Measurements from ENCODE around the gene TBC1D22A.

TBC1D22A gene

GRCh38 chr22:47041271-47042115, 279.0 kb downstream of the TBC1D22A start:
- H3K4me3 ChIP-seq (ENCODE audit: low read depth, low read length) = no peak overlapping the region
- TF ChIP-seq, protein P1, sequence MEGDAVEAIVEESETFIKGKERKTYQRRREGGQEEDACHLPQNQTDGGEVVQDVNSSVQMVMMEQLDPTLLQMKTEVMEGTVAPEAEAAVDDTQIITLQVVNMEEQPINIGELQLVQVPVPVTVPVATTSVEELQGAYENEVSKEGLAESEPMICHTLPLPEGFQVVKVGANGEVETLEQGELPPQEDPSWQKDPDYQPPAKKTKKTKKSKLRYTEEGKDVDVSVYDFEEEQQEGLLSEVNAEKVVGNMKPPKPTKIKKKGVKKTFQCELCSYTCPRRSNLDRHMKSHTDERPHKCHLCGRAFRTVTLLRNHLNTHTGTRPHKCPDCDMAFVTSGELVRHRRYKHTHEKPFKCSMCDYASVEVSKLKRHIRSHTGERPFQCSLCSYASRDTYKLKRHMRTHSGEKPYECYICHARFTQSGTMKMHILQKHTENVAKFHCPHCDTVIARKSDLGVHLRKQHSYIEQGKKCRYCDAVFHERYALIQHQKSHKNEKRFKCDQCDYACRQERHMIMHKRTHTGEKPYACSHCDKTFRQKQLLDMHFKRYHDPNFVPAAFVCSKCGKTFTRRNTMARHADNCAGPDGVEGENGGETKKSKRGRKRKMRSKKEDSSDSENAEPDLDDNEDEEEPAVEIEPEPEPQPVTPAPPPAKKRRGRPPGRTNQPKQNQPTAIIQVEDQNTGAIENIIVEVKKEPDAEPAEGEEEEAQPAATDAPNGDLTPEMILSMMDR (IDR thresholded peaks at IDR 0.05; ENCODE audit: low read depth, low read length) = no peak

DNA sequence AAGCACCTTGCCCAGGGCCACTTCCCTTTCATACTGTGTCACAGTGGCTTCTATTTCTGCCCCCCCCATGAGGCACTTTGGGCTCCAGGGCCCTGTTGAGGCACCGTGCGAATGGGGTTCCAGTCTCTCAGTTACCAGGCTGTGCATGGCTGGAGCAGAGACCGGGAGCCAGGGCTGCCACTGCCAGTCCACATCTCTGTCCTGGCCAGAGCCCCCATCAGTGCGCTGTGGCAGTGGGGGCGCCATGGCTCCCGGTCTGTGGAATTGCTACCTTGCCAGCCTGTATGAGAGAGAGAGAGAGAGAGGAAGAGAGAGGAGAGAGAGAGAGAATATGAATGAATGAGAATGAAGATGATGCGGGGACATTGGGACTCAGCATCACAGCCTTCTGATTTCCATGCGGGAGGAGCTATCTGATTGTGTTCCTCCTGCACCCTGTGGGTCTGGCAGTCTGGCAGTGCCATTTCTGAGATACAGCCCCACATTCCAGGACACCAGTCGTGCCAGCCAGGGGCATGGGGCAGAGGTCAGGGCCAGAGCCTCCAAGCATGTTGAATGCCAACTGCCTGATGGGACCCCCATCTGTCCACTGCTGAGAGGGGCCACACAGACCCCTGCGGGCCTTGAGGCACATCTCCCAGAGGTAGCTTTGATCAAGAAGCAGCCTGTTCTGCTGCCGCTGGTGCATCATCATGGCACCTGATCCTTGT, 279.8 kb downstream of the TBC1D22A start:
- TF ChIP-seq, protein P1 (IDR thresholded peaks at IDR 0.05; ENCODE audit: low read depth, low read length) = no peak
- no peak overlapping the region for H3K4me3 ChIP-seq (ENCODE audit: low read depth, low read length)

DNA sequence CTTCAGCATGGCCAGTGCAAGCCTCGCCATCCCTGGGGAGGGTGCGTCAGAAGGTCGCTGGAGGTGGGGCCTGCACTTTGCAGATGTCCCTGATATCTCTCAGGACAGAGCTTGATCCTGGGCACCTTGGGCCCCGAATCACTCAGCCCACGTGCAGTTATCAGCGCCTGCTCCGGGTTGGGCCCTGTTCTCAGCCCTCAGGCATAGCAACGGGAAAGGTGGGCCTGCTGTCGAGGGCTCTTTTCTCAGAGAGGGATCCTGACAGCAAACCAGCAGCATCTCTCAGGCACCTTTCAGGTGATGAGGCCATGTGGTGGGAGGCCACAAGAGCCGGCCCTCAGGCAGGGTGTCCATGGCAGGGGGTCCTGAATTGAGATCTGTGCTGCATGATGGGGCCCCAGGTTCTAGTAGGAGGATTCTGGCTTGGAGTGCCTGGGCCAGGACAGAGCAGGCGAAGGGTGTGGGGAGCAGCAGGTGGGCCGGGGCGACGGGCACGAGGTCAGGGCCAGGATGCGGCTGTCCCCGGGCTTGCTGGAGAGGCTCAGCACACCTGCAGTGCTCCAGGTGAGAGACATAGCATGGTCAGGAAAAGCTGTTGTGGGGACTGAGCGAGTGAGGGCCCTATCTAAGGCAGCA, 280.5 kb downstream of the TBC1D22A start:
- no peak overlapping the region for H3K4me3 ChIP-seq (ENCODE audit: low read depth, low read length)
- TF ChIP-seq, protein P1 (IDR thresholded peaks at IDR 0.05; ENCODE audit: low read depth, low read length) = no peak

- no peak overlapping the region for H3K4me3 ChIP-seq (ENCODE audit: low read depth, low read length)
- TF ChIP-seq, protein P1 (IDR thresholded peaks at IDR 0.05; ENCODE audit: low read depth, low read length) = no peak
Observed at GRCh38 chr22:47043835-47044721, 281.6 kb downstream of the TBC1D22A start.

DNA sequence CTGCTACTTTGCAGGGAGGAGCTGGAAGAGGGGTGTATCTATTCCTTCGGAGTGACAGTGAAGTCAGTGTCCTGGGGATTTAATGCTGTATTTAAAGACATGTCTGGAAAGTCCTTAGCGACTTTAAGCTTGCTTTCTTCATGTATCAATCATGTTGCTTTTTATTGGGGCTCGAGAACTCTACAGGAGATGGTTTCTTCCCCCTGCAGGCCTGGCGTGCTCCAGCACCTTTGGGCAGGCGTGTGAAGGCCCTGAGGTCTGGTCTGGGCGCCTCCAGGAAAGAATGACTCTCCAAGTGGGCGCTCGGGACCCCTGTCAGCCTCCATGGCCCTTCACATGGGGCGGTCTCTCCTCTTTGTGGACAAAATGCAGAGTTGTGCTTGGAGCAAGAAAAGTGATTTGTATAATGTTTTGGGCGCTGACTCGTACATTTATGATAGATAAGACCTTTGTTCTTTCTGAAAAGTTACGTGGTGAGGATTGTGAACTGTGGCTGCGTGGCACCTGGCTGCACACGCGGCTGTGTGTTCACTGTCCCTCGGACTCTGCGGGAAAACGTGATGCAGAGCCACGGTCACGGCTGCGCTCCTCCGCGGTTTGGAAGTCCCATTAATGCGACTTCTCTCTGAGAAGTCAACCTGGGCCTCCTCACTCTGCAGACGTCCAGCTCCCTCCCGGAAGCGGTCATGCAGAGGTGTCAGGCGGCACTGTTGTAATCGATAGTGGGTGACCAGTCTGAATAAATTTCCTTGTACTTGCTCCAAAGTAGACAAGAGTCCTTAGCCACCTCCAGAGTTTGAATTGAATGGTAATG, 282.5 kb downstream of the TBC1D22A start:
- TF ChIP-seq, protein P1 (IDR thresholded peaks at IDR 0.05; ENCODE audit: low read depth, low read length) = no peak

DNA sequence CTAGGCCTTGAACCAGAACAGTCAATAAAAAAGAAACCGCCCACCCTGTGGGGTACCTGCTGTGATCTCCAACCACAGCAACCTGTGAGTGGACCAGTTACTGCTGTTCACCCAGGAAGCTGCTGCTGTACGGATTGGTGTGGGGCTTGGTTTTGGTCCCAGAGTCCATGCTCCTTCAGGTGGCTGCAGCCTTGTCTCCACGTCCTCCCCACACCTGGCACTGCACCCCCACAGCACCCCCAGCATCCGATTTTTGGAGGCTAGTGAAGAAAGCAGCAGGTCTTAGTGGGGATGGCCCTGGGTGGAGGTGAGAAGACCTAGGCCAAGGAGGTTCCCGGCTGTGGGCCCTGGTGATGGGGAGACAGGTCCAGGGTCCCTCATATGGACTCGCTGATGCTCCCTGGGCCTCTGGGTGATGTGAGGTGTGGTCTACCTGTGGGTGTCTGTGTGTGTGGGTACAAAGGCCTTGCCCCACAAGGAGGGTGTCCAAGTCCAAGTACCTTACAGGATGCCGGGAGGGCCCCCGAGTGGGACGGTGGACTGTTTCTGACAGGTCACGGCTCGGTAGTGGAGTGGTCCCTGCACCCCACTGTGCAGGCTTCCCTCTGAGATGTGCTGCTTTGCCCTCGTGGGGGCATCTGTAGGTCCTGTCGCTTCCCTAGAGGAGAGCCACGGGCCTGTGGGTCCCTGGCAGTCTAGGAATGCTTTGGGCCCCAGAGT, 283.4 kb downstream of the TBC1D22A start:
- no peak overlapping the region for H3K4me3 ChIP-seq (ENCODE audit: low read depth, low read length)
- TF ChIP-seq, protein P1 (IDR thresholded peaks at IDR 0.05; ENCODE audit: low read depth, low read length) = no peak

More for the DNA sequence above, 282.5 kb downstream of the TBC1D22A start:
- H3K4me3 ChIP-seq (ENCODE audit: low read depth, low read length) = no peak overlapping the region

Data from WI38 (cell line).